GM12872 (cell line): ENCODE results near the gene CAP1.

Experiments used
- TF ChIP-seq, protein P1 (sequence below): IDR thresholded peaks from 3 replicates; pipeline ENCODE4 v1.5.1; 2011; ENCODE audit warnings: low read depth, mild to moderate bottlenecking, low read length, moderate library complexity; ENCODE audit not compliant: insufficient read depth

The CAP1 gene

DNA sequence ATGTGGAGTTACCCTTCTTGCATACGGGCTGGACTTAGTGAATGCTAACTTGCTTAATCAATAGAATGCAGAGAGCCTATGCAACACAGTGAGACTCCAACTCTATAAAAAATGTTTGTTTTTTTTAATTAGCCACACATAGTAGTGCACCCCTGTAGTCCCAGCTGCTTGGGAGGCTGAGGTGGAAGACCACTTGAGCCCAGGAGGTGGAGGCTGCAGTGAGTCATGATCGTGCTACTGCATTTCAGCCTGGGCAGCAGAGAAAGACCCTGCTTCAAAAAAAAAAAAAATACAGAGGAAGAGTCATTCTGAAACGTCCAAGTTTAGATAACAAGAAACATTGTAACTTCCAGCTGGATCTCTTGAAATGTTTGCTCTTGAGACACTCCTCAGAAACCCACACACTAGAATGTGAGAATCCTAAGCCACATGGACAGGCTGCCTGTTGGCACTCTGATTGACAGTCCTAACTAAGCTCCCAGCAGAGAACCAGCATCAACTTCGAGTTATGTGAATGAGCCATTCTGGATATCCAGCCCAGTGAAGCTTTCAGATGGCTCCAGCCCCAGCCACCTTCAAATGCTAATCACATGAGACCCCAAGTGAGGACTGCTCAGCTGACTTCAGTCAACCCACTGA, 20.0 kb upstream of the CAP1 start:
- TF ChIP-seq, protein P1, sequence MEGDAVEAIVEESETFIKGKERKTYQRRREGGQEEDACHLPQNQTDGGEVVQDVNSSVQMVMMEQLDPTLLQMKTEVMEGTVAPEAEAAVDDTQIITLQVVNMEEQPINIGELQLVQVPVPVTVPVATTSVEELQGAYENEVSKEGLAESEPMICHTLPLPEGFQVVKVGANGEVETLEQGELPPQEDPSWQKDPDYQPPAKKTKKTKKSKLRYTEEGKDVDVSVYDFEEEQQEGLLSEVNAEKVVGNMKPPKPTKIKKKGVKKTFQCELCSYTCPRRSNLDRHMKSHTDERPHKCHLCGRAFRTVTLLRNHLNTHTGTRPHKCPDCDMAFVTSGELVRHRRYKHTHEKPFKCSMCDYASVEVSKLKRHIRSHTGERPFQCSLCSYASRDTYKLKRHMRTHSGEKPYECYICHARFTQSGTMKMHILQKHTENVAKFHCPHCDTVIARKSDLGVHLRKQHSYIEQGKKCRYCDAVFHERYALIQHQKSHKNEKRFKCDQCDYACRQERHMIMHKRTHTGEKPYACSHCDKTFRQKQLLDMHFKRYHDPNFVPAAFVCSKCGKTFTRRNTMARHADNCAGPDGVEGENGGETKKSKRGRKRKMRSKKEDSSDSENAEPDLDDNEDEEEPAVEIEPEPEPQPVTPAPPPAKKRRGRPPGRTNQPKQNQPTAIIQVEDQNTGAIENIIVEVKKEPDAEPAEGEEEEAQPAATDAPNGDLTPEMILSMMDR, result no peak

DNA sequence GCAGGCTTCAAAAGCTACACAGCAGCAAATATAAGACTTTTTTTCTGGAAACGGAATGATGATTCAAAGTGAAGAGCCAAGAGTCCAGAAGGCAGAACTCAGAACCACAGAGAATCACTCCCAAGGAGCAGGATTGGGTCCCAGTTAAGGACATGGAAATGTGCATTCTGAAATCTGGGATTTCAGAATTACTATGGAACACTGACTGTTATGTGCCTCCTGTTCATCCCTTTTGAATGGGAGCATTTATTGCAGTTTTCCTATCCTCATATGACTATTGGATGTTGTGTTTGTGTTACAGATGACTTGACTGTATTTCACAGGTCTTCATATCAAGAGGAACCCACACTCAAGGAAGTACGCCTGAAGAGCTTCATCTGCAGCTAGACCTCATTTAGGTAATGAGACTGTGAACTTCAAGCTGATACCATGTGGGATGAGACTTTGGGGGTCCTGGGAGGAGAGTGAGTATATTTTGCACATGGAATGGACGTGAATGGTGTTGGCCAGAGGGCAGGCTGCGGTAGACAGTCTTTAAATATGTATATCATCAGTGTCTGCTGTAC, 17.1 kb upstream of the CAP1 start:
- TF ChIP-seq, protein P1, result no peak

- TF ChIP-seq, protein P1, result no peak
Measured at GRCh38 chr1:40024671-40025070, 15.9 kb upstream of the CAP1 start.

DNA sequence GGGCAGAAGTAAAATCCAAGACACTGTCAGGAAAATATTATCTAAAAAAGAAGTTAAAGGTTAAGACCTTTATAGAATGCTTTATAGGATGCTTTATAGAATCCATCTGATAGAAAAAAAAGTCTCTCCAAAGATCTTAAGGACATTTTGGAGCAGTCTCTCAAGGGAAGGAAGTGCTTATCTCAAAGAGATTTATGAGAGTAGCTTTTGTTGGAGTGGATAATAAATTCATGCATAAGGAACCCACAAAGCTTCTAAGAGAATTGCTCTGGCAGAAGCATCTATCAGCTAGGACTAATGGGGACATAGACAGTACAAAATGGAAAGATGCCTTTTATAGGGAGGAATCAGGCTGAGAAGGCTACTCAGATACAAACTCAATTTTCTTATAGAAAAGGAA, 12.9 kb upstream of the CAP1 start:
- TF ChIP-seq, protein P1, result no peak

GRCh38 chr1:40029608-40030007, 10.9 kb upstream of the CAP1 start:
- TF ChIP-seq, protein P1, result no peak

DNA sequence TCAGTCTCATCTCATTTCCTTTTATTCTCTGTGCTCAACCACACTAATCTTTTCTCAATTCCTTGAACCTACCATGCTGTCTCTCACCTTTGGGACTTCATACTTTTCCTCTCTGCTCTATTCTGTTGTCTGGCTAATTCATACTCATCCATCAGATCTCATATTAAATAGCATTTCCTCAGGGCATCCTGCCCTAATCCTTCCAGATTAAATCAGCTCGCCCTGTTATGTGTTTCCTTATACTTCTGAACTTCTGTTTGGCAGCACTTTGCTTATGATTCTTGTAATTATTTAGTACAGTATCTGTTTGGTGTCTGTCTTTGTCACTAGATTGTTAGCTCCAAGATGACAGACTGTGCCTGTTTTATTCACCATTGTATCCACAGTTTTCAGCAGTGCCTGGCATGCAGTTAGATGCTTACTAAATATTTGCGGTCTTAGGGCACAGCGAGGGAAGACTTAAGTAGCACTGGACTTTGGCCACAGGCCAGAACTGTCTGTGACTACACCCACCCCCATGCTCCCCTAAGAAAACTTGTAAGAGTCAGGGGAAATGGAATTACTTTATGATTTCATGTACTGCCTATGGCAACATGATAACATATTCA, 9.9 kb upstream of the CAP1 start:
- TF ChIP-seq, protein P1, result no peak

DNA sequence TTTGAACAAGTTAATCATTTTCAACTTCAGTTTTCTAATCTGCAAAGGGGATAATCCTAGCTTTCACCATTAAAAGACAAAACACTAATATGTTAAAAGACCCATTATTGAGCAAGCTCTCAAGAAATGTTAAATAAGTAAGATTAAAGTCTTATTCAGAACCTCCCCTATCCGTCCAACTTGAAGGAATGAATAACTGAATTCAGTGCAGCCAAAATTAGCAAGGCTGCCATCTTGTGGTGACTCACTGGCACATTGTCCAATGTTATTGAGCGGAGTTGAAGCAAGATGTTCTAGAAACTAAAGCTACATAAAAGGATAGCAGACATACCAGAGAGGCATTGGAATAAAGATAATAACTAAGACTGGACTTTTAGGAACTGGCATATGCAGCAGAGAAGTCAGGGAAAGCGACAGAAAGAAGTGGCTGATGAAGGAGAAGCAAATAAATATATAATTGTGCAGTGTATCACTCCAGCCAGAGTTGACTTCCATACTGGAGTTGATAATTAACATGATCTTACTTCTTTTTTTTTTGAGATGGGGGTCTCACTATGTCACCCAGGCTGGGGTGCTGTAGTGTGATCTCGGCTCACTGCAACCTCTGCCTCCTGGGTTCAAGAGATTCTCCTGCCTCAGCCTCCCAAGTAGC, 8.2 kb upstream of the CAP1 start:
- TF ChIP-seq, protein P1, result peak; percentile 70
